Loucy (cell line): Measurements from ENCODE around the gene TARDBP.

ENCODE experiments used
- H2AFZ ChIP-seq: fragments of 200-600 bp; sonication (generic); 2 replicates; pipeline ENCODE4 v1.6.0; 2016; ENCODE audit warnings: antibody characterized with exemption, mild to moderate bottlenecking, low read length, moderate library complexity
- H3F3A ChIP-seq: fragments of 200-600 bp; 2 replicates; pipeline ENCODE4 v1.6.0; 2016; ENCODE audit warnings: antibody characterized with exemption, low read depth, mild to moderate bottlenecking
- H3K27me3 ChIP-seq: fragments of 200-600 bp; sonication (generic); 2 replicates; pipeline ENCODE4 v1.6.1; 2014; ENCODE audit warnings: low read length, mild to moderate bottlenecking; ENCODE audit not compliant: insufficient read depth, poor library complexity, severe bottlenecking
- H3K36me3 ChIP-seq: fragments of 200-600 bp; sonication (generic); 2 replicates; pipeline ENCODE4 v1.6.1; 2016; ENCODE audit warnings: low read length; ENCODE audit not compliant: insufficient read depth
- H3K4me1 ChIP-seq: fragments of 200-600 bp; sonication (generic); 2 replicates; pipeline ENCODE4 v1.5.1; 2014; ENCODE audit warnings: low read length, mild to moderate bottlenecking; ENCODE audit not compliant: insufficient read depth, poor library complexity, severe bottlenecking
- H3K4me2 ChIP-seq: fragments of 200-600 bp; sonication (generic); 2 replicates; pipeline ENCODE4 v1.6.0; 2014; ENCODE audit warnings: antibody characterized with exemption, low read length, low read depth, mild to moderate bottlenecking; ENCODE audit not compliant: poor library complexity, severe bottlenecking
- H3K4me3 ChIP-seq: fragments of 200-600 bp; sonication (generic); 2 replicates; pipeline ENCODE4 v1.5.1; 2014; ENCODE audit warnings: low read length, mild to moderate bottlenecking, mixed read lengths; ENCODE audit not compliant: poor library complexity, severe bottlenecking
- H3K79me2 ChIP-seq: fragments of 200-600 bp; sonication (generic); 2 replicates; pipeline ENCODE4 v1.6.1; 2014; ENCODE audit warnings: low read length; ENCODE audit not compliant: insufficient read depth
- H3K9ac ChIP-seq: fragments of 200-600 bp; sonication (generic); 2 replicates; pipeline ENCODE4 v1.6.0; 2014; ENCODE audit warnings: mild to moderate bottlenecking, low read depth, low read length, moderate library complexity; ENCODE audit not compliant: poor library complexity, severe bottlenecking
- H3K9me2 ChIP-seq: fragments of 200-600 bp; sonication (generic); replicated peaks from 2 replicates; pipeline ENCODE4 v1.6.1; 2016; ENCODE audit warnings: low read depth, low read length, mixed read lengths
- H3K9me3 ChIP-seq: fragments of 200-600 bp; sonication (generic); 2 replicates; pipeline ENCODE4 v1.6.1; 2014; ENCODE audit warnings: mild to moderate bottlenecking, antibody characterized with exemption, low read length, low read depth; ENCODE audit not compliant: insufficient read depth
- H4K20me1 ChIP-seq: fragments of 200-600 bp; sonication (generic); 2 replicates; pipeline ENCODE4 v1.6.0; 2014; ENCODE audit warnings: antibody characterized with exemption, low read length, mild to moderate bottlenecking; ENCODE audit not compliant: insufficient read depth, poor library complexity, severe bottlenecking
- CTCF ChIP-seq: fragments of 200-600 bp; sonication (generic); conservative IDR thresholded peaks from 2 replicates; pipeline ENCODE4 v1.5.1; 2014; ENCODE audit warnings: mild to moderate bottlenecking, antibody characterized with exemption, low read length
- EZH2phosphoT487 ChIP-seq: fragments of 200-600 bp; IDR thresholded peaks from 2 replicates; pipeline ENCODE4 v1.6.1; 2018; ENCODE audit warnings: antibody characterized with exemption, mild to moderate bottlenecking, moderate library complexity, borderline replicate concordance

Gene TARDBP

GRCh38 chr1:11054666-11055065, 42.2 kb downstream of the TARDBP start:
- no peak overlapping the region for H2AFZ ChIP-seq
- no peaks in the 10 kb centered on the region for H3K9me3 ChIP-seq
- H3F3A ChIP-seq, result no peaks in the 10 kb centered on the region
- H3K9me2 ChIP-seq, result no peaks in the 10 kb centered on the region
- H3K36me3 ChIP-seq, result peaks cover 11% of the 10 kb centered on the region; the same call in 1 of the 2 replicates
- no peak overlapping the region for H3K9ac ChIP-seq
- H3K79me2 ChIP-seq, result peaks cover 26% of the 10 kb centered on the region
- H3K4me2 ChIP-seq, result no peak overlapping the region
- peaks cover 16% of the 10 kb centered on the region for H4K20me1 ChIP-seq
- no peak for TF ChIP-seq EZH2phosphoT487
- no peak for TF ChIP-seq CTCF
- no peak overlapping the region for H3K4me3 ChIP-seq
- no peaks in the 10 kb centered on the region for H3K27me3 ChIP-seq
- no peaks in the 10 kb centered on the region for H3K4me1 ChIP-seq

- H3K4me2 ChIP-seq, result no peak overlapping the region
- no peak overlapping the region for H3K9ac ChIP-seq
- TF ChIP-seq CTCF, result no peak
- H3K4me1 ChIP-seq, result peaks cover 2% of the 10 kb centered on the region
- H3K27me3 ChIP-seq, result no peaks in the 10 kb centered on the region
- H3F3A ChIP-seq, result no peaks in the 10 kb centered on the region
- peaks cover 16% of the 10 kb centered on the region for H4K20me1 ChIP-seq
- H3K79me2 ChIP-seq, result peaks cover 31% of the 10 kb centered on the region
- H2AFZ ChIP-seq, result no peak overlapping the region
- no peaks in the 10 kb centered on the region for H3K9me3 ChIP-seq
- no peak overlapping the region for H3K4me3 ChIP-seq
- H3K9me2 ChIP-seq, result no peaks in the 10 kb centered on the region
- peaks cover 11% of the 10 kb centered on the region; the same call in 1 of the 2 replicates for H3K36me3 ChIP-seq
Observed at GRCh38 chr1:11055676-11056075, 43.2 kb downstream of the TARDBP start.

GRCh38 chr1:11056504-11056903, 44.0 kb downstream of the TARDBP start:
- Histone ChIP-seq H3K4me1 (peaks cover 11% of the 10 kb centered on the region), H2AFZ (no peak overlapping the region), H3K36me3 (peaks cover 11% of the 10 kb centered on the region; the same call in 1 of the 2 replicates)

More at GRCh38 chr1:11056504-11056903, 44.0 kb downstream of the TARDBP start:
- H3K9me3 ChIP-seq, result no peaks in the 10 kb centered on the region
- no peak overlapping the region for H3K4me2 ChIP-seq
- peaks cover 38% of the 10 kb centered on the region for H3K79me2 ChIP-seq
- no peak overlapping the region for H3K9ac ChIP-seq
- no peak overlapping the region for H3K4me3 ChIP-seq
- H3K9me2 ChIP-seq, result no peaks in the 10 kb centered on the region
- H3F3A ChIP-seq, result no peaks in the 10 kb centered on the region
- peaks cover 16% of the 10 kb centered on the region for H4K20me1 ChIP-seq
- TF ChIP-seq EZH2phosphoT487 (no peak), CTCF (no peak)
- H3K27me3 ChIP-seq, result no peaks in the 10 kb centered on the region
